SIG-M5 (cell line): ENCODE measurements around the gene ING3.
"Not testable (repeated sequence)": the region's sequence is repeated elsewhere in the genome, so short reads cannot be mapped to it uniquely, and the experiment has no call there.

ENCODE experiments used
- DNase-seq: peaks from one replicate; lab custom pipeline; 2025; lab: John Stamatoyannopoulos, UW

ING3 gene

GRCh38 chr7:121002757-121003200 is 52.2 kb downstream of the ING3 start:
- DNase-seq: no peak

- no peak for DNase-seq
These were observed 53.6 kb downstream of the ING3 start for GRCh38 chr7:121003986-121004685.

GRCh38 chr7:121005058-121005457 is 54.5 kb downstream of the ING3 start:
- DNase-seq: not testable (repeated sequence)

GRCh38 chr7:121005996-121006584 is 55.5 kb downstream of the ING3 start:
- DNase-seq: no peak

- no peak for DNase-seq
These were observed 56.2 kb downstream of the ING3 start for GRCh38 chr7:121006711-121007315.

GRCh38 chr7:121008816-121009215 is 58.2 kb downstream of the ING3 start:
- DNase-seq: no peak

- DNase-seq: no peak
These were observed 60.8 kb downstream of the ING3 start for GRCh38 chr7:121011401-121011800.

GRCh38 chr7:121012170-121012874 is 61.7 kb downstream of the ING3 start:
- no peak for DNase-seq

- no peak for DNase-seq
These were observed 62.3 kb downstream of the ING3 start for GRCh38 chr7:121012919-121013318.

- no peak for DNase-seq
These were observed 65.0 kb downstream of the ING3 start for GRCh38 chr7:121015560-121015959.

GRCh38 chr7:121016966-121017365 is 66.4 kb downstream of the ING3 start:
- no peak for DNase-seq

GRCh38 chr7:121017586-121017985 is 67.0 kb downstream of the ING3 start:
- no peak for DNase-seq

- DNase-seq: no peak
These were observed 68.4 kb downstream of the ING3 start for GRCh38 chr7:121019018-121019417.

GRCh38 chr7:121020249-121020988 is 69.8 kb downstream of the ING3 start:
- no peak for DNase-seq

- DNase-seq: no peak
These were observed 70.7 kb downstream of the ING3 start for GRCh38 chr7:121020989-121021969.

GRCh38 chr7:121023194-121023593 is 72.6 kb downstream of the ING3 start:
- no peak for DNase-seq

- no peak for DNase-seq
These were observed 73.3 kb downstream of the ING3 start for GRCh38 chr7:121023683-121024511.

GRCh38 chr7:121024611-121025010 is 74.0 kb downstream of the ING3 start:
- DNase-seq: no peak

- no peak for DNase-seq
These were observed 75.6 kb downstream of the ING3 start for GRCh38 chr7:121026159-121026558.

GRCh38 chr7:121026577-121027111 is 76.1 kb downstream of the ING3 start:
- DNase-seq: no peak
